ENCODE data around the gene PLA2G6.
"Not testable (repeated sequence)": the region's sequence is repeated elsewhere in the genome, so short reads cannot be mapped to it uniquely, and the experiment has no call there.

Gene PLA2G6

DNA sequence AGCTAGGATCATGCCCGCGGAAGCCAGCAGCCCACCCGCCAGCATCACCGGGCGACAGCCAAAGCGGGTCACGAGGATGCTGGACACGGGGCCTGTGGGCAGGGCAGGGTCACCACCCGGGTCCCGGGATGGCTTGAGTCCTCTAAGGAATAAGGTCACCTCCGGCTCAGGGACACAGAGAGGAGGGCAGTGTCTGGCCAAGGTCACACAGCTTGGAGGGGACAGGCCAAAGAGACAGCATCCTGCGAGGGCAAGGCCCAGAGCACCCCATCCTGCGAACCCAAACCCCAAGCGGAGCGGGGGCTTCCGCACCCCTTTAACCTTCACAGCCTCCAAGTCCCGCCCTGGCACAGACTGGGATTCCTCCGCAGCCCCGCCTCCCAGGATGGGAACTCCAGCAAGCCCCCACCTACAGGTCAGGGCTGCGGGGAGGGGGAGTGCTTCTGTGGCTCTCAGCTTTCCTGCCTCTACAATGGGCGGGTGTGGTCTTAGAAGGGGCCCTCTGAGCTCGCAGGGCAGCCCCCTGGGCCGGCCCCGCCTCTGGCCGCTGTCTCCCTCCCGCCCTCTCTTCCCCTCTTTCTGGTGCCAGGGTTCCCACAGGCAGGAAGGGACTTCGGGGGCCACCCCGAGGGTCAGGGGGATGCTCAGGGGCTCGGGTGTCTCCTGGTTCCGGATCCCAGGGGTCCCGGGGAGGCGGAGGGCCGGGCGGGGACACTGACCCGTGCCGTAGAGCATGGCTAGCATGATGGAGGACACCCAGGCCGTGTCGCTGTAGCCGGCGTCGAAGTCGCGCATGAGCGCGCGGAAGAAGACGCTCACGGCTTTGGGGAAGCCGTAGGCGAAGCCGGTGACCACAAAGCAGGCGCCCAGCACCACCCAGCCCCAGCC is 99.4 kb downstream of the PLA2G6 start:
- DNase-seq = peak; percentile 30 to 55

- DNase-seq = no peak
Observed at GRCh38 chr22:38081636-38081940, 100.0 kb downstream of the PLA2G6 start.

- DNase-seq = peak in 1 of 2 donors; percentile 32
Observed at GRCh38 chr22:38080850-38081635, 100.6 kb downstream of the PLA2G6 start.

DNA sequence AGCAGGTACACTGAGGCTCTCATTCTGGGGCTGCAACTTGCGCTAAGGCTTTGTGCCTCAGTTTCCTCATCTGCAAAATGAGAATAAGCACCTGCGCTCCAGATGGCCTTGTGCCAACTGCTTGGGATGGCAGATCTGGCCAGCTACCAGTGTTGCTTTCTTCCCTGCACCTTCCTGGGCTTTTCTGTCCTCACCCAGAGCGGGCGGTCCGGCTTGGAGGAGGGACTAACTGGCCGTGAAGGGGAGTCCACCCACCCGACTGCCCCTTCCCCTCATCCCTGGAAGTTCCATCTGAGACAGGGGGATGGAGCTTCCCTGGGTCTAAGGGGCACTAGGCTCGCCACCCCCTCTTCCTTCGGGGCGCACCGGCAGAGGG is 101.2 kb downstream of the PLA2G6 start:
- no peak for DNase-seq

DNA sequence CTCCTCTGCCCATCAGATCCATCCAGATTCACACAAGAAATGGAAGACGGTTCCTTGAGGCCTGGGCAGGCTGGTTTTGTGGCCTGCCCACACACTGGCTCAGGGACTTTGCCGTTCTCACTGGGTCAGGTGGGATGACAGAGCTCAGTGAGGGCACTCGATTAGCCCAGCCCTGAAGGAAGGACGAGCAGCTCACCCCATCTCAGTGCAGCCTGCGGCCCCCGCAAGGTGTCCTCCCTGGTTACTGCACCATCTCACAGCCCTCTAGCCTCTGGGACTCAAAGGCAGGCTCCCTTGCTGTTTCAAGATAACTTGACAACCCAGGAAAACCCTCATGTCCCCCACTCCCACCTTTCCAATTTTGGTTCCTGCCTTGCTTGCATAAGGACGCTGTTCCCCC is 101.8 kb downstream of the PLA2G6 start:
- DNase-seq = no peak

GRCh38 chr22:38079208-38079607 is 102.4 kb downstream of the PLA2G6 start:
- not testable (repeated sequence) for DNase-seq

DNA sequence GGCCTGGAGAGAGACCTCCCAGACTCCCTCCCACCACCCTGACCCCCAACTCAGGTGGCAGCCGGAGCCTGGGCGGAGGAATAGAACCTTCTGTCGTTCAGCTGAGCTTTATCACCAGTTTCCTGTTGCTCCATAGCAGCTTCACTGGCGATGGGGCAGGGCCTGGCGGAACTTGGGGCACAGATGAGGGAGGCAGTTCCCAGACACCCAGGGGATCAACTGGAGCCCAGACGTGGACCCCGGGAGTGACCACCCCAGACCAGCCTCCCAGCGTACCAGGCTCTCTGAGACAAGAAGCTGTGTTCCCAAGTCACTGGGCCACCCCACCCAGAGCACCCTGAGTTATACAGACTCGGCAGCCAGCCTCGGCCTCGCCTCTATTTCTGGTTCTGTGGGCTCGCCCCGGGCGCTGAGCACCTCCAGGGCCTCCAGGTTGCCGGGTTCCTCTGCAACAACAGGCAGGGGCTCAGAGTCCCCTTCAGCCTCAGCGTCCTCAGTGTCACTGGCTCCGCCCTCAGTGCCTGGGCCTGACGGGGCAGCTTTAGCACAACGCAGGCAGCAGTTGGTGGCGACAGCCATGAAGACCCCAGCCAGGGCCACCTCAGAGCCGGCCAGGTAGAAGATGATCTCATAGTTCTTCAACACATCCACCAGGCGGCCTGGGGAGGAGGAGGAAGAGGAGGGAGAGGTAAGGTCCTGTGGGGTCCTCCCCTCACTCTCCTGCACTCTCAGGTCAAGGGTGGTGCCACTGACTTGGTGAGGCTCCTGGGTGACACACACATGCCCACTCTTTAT is 103.4 kb downstream of the PLA2G6 start:
- DNase-seq = no peak

- no peak for DNase-seq
Observed at GRCh38 chr22:38077595-38077994, 104.0 kb downstream of the PLA2G6 start.

- DNase-seq = no peak
Observed at GRCh38 chr22:38077096-38077495, 104.5 kb downstream of the PLA2G6 start.

GRCh38 chr22:38075961-38076360 is 105.7 kb downstream of the PLA2G6 start:
- no peak for DNase-seq

- no peak for DNase-seq
Observed at GRCh38 chr22:38075105-38075825, 106.4 kb downstream of the PLA2G6 start.

GRCh38 chr22:38074181-38075104 is 107.2 kb downstream of the PLA2G6 start:
- DNase-seq = no peak

GRCh38 chr22:38073150-38074130 is 108.2 kb downstream of the PLA2G6 start:
- no peak for DNase-seq

DNA sequence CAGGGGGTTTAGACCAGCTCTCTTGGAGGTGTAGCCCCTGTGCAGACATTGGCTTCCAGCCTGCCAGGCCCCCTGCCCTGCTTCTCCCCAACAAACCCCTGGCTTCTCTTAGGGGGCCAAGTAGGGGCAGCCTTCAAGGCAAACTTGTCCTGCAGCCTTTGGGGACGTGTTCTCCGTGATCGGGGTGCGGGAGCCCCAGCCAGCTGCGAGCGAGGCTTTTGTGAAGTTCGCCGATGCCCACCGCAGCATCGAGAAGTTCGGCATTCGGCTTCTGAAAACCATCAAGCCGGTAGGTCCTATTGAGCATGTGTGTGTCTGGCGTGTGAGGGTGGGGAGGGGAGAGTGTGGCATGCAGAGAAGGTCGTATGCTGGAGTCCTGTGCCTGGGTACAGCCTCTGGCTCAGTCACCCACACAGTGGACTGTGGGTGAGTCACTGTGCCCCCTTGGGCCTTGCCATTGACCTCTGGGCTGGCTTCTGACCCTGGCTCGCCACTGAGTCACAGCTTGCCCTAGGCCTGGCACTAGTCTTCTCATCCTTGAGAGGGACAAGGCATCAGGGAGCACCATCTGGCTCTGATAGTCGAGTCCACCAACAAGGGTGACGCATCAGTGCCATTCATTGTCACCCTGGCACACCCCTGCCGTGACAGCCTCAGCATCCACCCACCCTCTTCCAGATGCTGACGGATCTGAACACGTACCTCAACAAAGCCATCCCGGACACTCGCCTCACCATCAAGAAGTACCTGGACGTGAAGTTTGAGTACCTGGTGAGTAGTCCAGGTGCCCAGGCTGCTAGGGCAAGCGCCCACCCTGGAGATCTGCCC is 109.1 kb downstream of the PLA2G6 start:
- DNase-seq = no peak

GRCh38 chr22:38071421-38072321 is 110.0 kb downstream of the PLA2G6 start:
- no peak for DNase-seq

- no peak for DNase-seq
Observed at GRCh38 chr22:38070250-38070921, 111.2 kb downstream of the PLA2G6 start.

Data from inflammatory macrophage (primary cell).